GM19467 (cell line): Measurements from ENCODE around the gene KIFC3.
"Not testable (repeated sequence)": the region's sequence is repeated elsewhere in the genome, so short reads cannot be mapped to it uniquely, and the experiment has no call there.

Experiments used
- ATAC-seq: cut with Tn5 transposase; IDR thresholded peaks from one replicate; pipeline ENCODE4 v1.9.1; 2021; ENCODE audit warnings: mild to moderate bottlenecking, moderate library complexity; ENCODE audit not compliant: unreplicated experiment

Gene KIFC3

GRCh38 chr16:57807252-57807967, 5.1 kb upstream of the KIFC3 start:
- ATAC-seq = no peak

GRCh38 chr16:57805176-57805575, 2.9 kb upstream of the KIFC3 start:
- no peak for ATAC-seq

GRCh38 chr16:57804111-57804837, 2.0 kb upstream of the KIFC3 start:
- ATAC-seq = no peak

- no peak for ATAC-seq
Measured at GRCh38 chr16:57803134-57803990, 1.1 kb upstream of the KIFC3 start.

GRCh38 chr16:57801809-57802340, 416 bp downstream of the KIFC3 start:
- ATAC-seq = no peak

- no peak for ATAC-seq
Measured at GRCh38 chr16:57801098-57801808, 1.0 kb downstream of the KIFC3 start.

GRCh38 chr16:57800200-57801097, 1.8 kb downstream of the KIFC3 start:
- no peak for ATAC-seq

GRCh38 chr16:57799600-57800199, 2.6 kb downstream of the KIFC3 start:
- no peak for ATAC-seq

- ATAC-seq = no peak
Measured at GRCh38 chr16:57798953-57799599, 3.2 kb downstream of the KIFC3 start.

GRCh38 chr16:57798267-57798810, 4.0 kb downstream of the KIFC3 start:
- ATAC-seq = no peak

- no peak for ATAC-seq
Measured at GRCh38 chr16:57797526-57798266, 4.6 kb downstream of the KIFC3 start.

- ATAC-seq = no peak
Measured at GRCh38 chr16:57797216-57797525, 5.1 kb downstream of the KIFC3 start.

- not testable (repeated sequence) for ATAC-seq
Measured at GRCh38 chr16:57796014-57796413, 6.3 kb downstream of the KIFC3 start.

GRCh38 chr16:57795431-57795878, 6.8 kb downstream of the KIFC3 start:
- no peak for ATAC-seq

- no peak for ATAC-seq
Measured at GRCh38 chr16:57794849-57795430, 7.4 kb downstream of the KIFC3 start.

- ATAC-seq = no peak
Measured at GRCh38 chr16:57791893-57792461, 10.3 kb downstream of the KIFC3 start.
